HFF-Myc (cell line): ENCODE measurements around the gene NXPH4.
A peak's percentile ranks its signal among the peaks of the same experiment; 100 is the strongest.

Source experiments
- DNase-seq: peaks from one replicate; pipeline ENCODE4 v3.0.0-alpha.2; 2011; ENCODE audit warnings: low read depth; ENCODE audit errors: extremely low read depth
- H3K4me3 ChIP-seq: replicated peaks from 2 replicates; pipeline ENCODE4 v1.5.1; 2011; ENCODE audit warnings: low read depth, mild to moderate bottlenecking, control low read depth, low read length
- CTCF ChIP-seq: IDR thresholded peaks from 2 replicates; pipeline ENCODE4 v1.5.1; 2012; ENCODE audit warnings: mild to moderate bottlenecking, low read depth, low read length, control low read depth; ENCODE audit errors: missing control alignments

The NXPH4 gene

GRCh38 chr12:57225680-57226210 lies 9.2 kb downstream of the NXPH4 start:
- no peak for TF ChIP-seq CTCF
- DNase-seq = no peak
- H3K4me3 ChIP-seq = no peak overlapping the region

GRCh38 chr12:57226588-57227314 lies 10.2 kb downstream of the NXPH4 start:
- no peak for TF ChIP-seq CTCF
- H3K4me3 ChIP-seq = no peak overlapping the region
- no peak for DNase-seq

- no peak for TF ChIP-seq CTCF
- no peak overlapping the region for H3K4me3 ChIP-seq
- no peak for DNase-seq
Measured at GRCh38 chr12:57227315-57228115, 10.9 kb downstream of the NXPH4 start.

GRCh38 chr12:57229046-57229633 lies 12.5 kb downstream of the NXPH4 start:
- H3K4me3 ChIP-seq = peak overlapping the region; percentile 99
- no peak for TF ChIP-seq CTCF
- DNase-seq = no peak

- TF ChIP-seq CTCF = no peak
- DNase-seq = peak; percentile 94
- H3K4me3 ChIP-seq = peak within 1 kb of the TSS; percentile 99
Measured at GRCh38 chr12:57229634-57230380, 13.2 kb downstream of the NXPH4 start, which contains the start of gene SHMT2. Gene SHMT2 (plus strand): TSS chr12:57229711. CDS start chr12:57229779, 68 bp downstream.

GRCh38 chr12:57230381-57231155 lies 14.0 kb downstream of the NXPH4 start:
- peak overlapping the region; percentile 99 for H3K4me3 ChIP-seq
- no peak for TF ChIP-seq CTCF
- DNase-seq = no peak
